Measurements from ENCODE around the gene VPS4A.

DNA sequence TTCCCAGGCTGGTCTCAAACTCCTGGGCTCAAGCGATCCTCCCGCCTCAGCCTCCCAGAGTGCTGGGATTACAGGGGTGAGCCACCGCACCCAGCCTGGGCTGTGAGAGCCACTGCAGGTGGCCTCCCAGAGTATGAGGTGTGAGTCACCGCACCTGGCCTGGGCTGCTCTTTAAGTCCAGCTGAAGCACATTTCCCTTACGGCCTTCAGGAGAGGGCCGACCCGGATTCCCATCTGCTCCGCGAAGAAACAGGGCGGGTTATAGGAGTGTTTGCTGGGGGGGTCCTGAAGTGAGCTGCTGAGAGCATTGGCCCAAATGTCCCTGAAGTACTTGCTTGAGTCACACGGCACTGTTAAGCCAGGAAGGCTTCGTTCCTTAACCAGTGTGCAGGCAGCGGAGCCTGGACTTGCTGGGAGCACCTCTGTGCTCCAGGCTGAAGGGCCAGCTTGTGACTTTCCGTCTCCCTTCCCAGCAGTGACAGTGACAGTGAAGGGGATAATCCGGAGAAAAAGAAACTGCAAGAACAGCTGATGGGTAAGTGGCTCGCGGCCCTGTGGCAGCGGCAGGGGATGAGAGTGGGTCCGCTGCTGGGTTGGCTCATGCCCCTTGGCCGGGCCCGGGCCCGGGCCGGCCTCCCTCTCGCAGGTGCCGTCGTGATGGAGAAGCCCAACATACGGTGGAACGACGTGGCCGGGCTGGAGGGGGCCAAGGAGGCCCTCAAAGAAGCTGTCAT, 7.2 kb downstream of the VPS4A start:
- no peak for TF ChIP-seq EP300 (IDR thresholded peaks at IDR 0.05; ENCODE audit: borderline replicate concordance)
- TF ChIP-seq NFIC (IDR thresholded peaks at IDR 0.05) = no peak
- TF ChIP-seq, protein P1, sequence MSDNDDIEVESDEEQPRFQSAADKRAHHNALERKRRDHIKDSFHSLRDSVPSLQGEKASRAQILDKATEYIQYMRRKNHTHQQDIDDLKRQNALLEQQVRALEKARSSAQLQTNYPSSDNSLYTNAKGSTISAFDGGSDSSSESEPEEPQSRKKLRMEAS (IDR thresholded peaks at IDR 0.05) = no peak
- TF ChIP-seq RAD21 (IDR thresholded peaks at IDR 0.05; ENCODE audit: low read depth) = no peak
- TF ChIP-seq YY1 (IDR thresholded peaks at IDR 0.05; ENCODE audit: low read depth) = no peak
- TF ChIP-seq ZBTB7A (IDR thresholded peaks at IDR 0.05; ENCODE audit: low read depth) = no peak
- no peak for TF ChIP-seq TAF1 (IDR thresholded peaks at IDR 0.05; ENCODE audit: low read depth)
- no peak for TF ChIP-seq CEBPB (IDR thresholded peaks at IDR 0.05)
- TF ChIP-seq, protein P2, sequence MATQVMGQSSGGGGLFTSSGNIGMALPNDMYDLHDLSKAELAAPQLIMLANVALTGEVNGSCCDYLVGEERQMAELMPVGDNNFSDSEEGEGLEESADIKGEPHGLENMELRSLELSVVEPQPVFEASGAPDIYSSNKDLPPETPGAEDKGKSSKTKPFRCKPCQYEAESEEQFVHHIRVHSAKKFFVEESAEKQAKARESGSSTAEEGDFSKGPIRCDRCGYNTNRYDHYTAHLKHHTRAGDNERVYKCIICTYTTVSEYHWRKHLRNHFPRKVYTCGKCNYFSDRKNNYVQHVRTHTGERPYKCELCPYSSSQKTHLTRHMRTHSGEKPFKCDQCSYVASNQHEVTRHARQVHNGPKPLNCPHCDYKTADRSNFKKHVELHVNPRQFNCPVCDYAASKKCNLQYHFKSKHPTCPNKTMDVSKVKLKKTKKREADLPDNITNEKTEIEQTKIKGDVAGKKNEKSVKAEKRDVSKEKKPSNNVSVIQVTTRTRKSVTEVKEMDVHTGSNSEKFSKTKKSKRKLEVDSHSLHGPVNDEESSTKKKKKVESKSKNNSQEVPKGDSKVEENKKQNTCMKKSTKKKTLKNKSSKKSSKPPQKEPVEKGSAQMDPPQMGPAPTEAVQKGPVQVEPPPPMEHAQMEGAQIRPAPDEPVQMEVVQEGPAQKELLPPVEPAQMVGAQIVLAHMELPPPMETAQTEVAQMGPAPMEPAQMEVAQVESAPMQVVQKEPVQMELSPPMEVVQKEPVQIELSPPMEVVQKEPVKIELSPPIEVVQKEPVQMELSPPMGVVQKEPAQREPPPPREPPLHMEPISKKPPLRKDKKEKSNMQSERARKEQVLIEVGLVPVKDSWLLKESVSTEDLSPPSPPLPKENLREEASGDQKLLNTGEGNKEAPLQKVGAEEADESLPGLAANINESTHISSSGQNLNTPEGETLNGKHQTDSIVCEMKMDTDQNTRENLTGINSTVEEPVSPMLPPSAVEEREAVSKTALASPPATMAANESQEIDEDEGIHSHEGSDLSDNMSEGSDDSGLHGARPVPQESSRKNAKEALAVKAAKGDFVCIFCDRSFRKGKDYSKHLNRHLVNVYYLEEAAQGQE (IDR thresholded peaks at IDR 0.05; ENCODE audit: low read depth) = no peak
